Measurements from ENCODE around the gene PALM2AKAP2. TPM values are rescaled to one million over a fixed set of nuclear protein-coding genes. Genes with fewer than 3 reads are reported as not detected.

PALM2AKAP2 gene
- total and polyA plus RNA-seq, 10 donors, result 0.03 to 1.7 (median 1.2) TPM; not detected in 5

GRCh38 chr9:109801484-109801883, 21.5 kb downstream of the PALM2AKAP2 start:
- TF ChIP-seq CTCF (IDR thresholded peaks at IDR 0.05 in 8 of 11, conservative IDR thresholded peaks at IDR 0.05 in 3 of 11) (no peak), POLR2A (IDR thresholded peaks at IDR 0.05) (no peak), POLR2AphosphoS5 (IDR thresholded peaks at IDR 0.05) (no peak)
- 50 to 97% (median 91%) methylated on average over 1 of the region's 1 CpG for WGBS, 5 donors
- H3K27me3 ChIP-seq (replicated peaks in 1 of 7), result peaks cover 0 to 3% (median 0%) of the 10 kb centered on the region in 7 donors
- intact Hi-C loops (cut with DNase I; ENCODE audit: low total_unique reads), result no loop called here
- no peak overlapping the region for H3K27ac ChIP-seq
- no peak for DNase-seq
- H3K36me3 ChIP-seq, result no peaks in the 10 kb centered on the region
- no peaks in the 10 kb centered on the region for H3K9me3 ChIP-seq
- H3K4me1 ChIP-seq, result no peaks in the 10 kb centered on the region
- H3K4me3 ChIP-seq, result no peak overlapping the region

GRCh38 chr9:109802491-109802890, 22.5 kb downstream of the PALM2AKAP2 start:
- H3K9me3 ChIP-seq, result peaks cover 0 to under 1% (median 0%) of the 10 kb centered on the region in 8 donors
- no peak overlapping the region for H3K4me3 ChIP-seq
- WGBS, 5 donors, result 73 to 96% (median 89%) methylated on average over 1 of the region's 1 CpG
- intact Hi-C loops (cut with DNase I; ENCODE audit: low total_unique reads), result no loop called here
- TF ChIP-seq POLR2A (IDR thresholded peaks at IDR 0.05) (no peak), POLR2AphosphoS5 (IDR thresholded peaks at IDR 0.05) (no peak), CTCF (IDR thresholded peaks at IDR 0.05 in 8 of 11, conservative IDR thresholded peaks at IDR 0.05 in 3 of 11) (no peak)
- H3K27ac ChIP-seq, result no peak overlapping the region
- no peaks in the 10 kb centered on the region for H3K36me3 ChIP-seq
- H3K4me1 ChIP-seq, result no peaks in the 10 kb centered on the region
- DNase-seq, result no peak
- H3K27me3 ChIP-seq (replicated peaks in 1 of 7), result peaks cover 0 to 3% (median 0%) of the 10 kb centered on the region in 7 donors

GRCh38 chr9:109805050-109805449, 25.1 kb downstream of the PALM2AKAP2 start:
- H3K27me3 ChIP-seq (replicated peaks in 1 of 7), result peaks cover 0 to 3% (median 0%) of the 10 kb centered on the region in 7 donors
- intact Hi-C loops (cut with DNase I; ENCODE audit: low total_unique reads), result no loop called here
- no peaks in the 10 kb centered on the region for H3K4me1 ChIP-seq
- no peak for TF ChIP-seq POLR2AphosphoS5 (IDR thresholded peaks at IDR 0.05)
- TF ChIP-seq CTCF (IDR thresholded peaks at IDR 0.05 in 8 of 11, conservative IDR thresholded peaks at IDR 0.05 in 3 of 11), result no peak
- no peak for TF ChIP-seq POLR2A (IDR thresholded peaks at IDR 0.05)
- H3K27ac ChIP-seq, result no peak overlapping the region
- WGBS, 5 donors, result 76 to 91% (median 83%) methylated on average over 2 of the region's 2 CpGs
- no peaks in the 10 kb centered on the region for H3K36me3 ChIP-seq
- DNase-seq, result no peak
- H3K9me3 ChIP-seq, result peaks cover 0 to 17% (median 11%) of the 10 kb centered on the region in 8 donors
- H3K4me3 ChIP-seq, result no peak overlapping the region

- 42 to 67% (median 49%) methylated on average over 2 of the region's 2 CpGs for WGBS, 5 donors
- Histone ChIP-seq H3K36me3 (no peaks in the 10 kb centered on the region), H3K27me3 (replicated peaks in 1 of 7) (peaks cover 0 to 3% (median 0%) of the 10 kb centered on the region in 7 donors), H3K4me1 (no peaks in the 10 kb centered on the region), H3K9me3 (peaks cover 0 to 17% (median 11%) of the 10 kb centered on the region in 8 donors), H3K4me3 (no peak overlapping the region), H3K27ac (no peak overlapping the region)
- no peak for DNase-seq
- no peak for TF ChIP-seq CTCF (IDR thresholded peaks at IDR 0.05 in 8 of 11, conservative IDR thresholded peaks at IDR 0.05 in 3 of 11)
- TF ChIP-seq POLR2A (IDR thresholded peaks at IDR 0.05), result no peak
- no peak for TF ChIP-seq POLR2AphosphoS5 (IDR thresholded peaks at IDR 0.05)
- intact Hi-C loops (cut with DNase I; ENCODE audit: low total_unique reads), result no loop called here
Measured at GRCh38 chr9:109806506-109807115, 26.6 kb downstream of the PALM2AKAP2 start.

Measured in spleen (tissue), 11 donors.